Neutrophil (primary cell): ENCODE measurements around the gene GRID2IP.

ENCODE experiments used
- H3K27ac ChIP-seq: fragments of 200-600 bp; sonication (generic); 2 replicates; pipeline ENCODE4 v1.5.1; 2016; ENCODE audit warnings: mild to moderate bottlenecking, moderate library complexity
- H3K27me3 ChIP-seq: fragments of 200-600 bp; sonication (generic); 2 replicates; pipeline ENCODE4 v1.6.0; 2016; ENCODE audit warnings: mild to moderate bottlenecking
- H3K36me3 ChIP-seq: fragments of 200-600 bp; sonication (generic); 2 replicates; pipeline ENCODE4 v1.5.1; 2017
- H3K4me1 ChIP-seq, 2 experiments: fragments of 200-600 bp in 1 of 2; sonication (generic) in 1 of 2; 1 replicate in 1 of 2; 2 replicates in 1 of 2; pipeline versions ENCODE4 v1.5.1 to v1.6.1; 2013 to 2016; ENCODE audit warnings: low read depth in 1 of 2, low read length in 1 of 2, mild to moderate bottlenecking in 1 of 2, moderate library complexity in 1 of 2; ENCODE audit not compliant: control insufficient read depth in 1 of 2, insufficient read depth in 1 of 2
- H3K4me3 ChIP-seq, 2 experiments: fragments of 200-600 bp in 1 of 2; sonication (generic) in 1 of 2; 1 replicate in 1 of 2; 2 replicates in 1 of 2; pipeline ENCODE4 v1.5.1; 2013 to 2016; ENCODE audit warnings: low read depth in 1 of 2, low read length in 1 of 2, mild to moderate bottlenecking in 1 of 2, moderate library complexity in 1 of 2
- H3K9me3 ChIP-seq: fragments of 200-600 bp; sonication (generic); 2 replicates; pipeline ENCODE4 v1.5.1; 2016
- CTCF ChIP-seq: fragments of 200-600 bp; sonication (generic); IDR thresholded peaks from 2 replicates; pipeline ENCODE4 v1.5.1; 2016; ENCODE audit warnings: antibody characterized with exemption

Gene GRID2IP

GRCh38 chr7:6486438-6487183, 64.7 kb downstream of the GRID2IP start:
- Histone ChIP-seq H3K36me3 (no peaks in the 10 kb centered on the region), H3K9me3 (no peaks in the 10 kb centered on the region), H3K4me3 (no peak overlapping the region), H3K27me3 (no peaks in the 10 kb centered on the region), H3K27ac (no peak overlapping the region), H3K4me1 (peaks cover 18 to 20% of the 10 kb centered on the region in 2 experiments)
- no peak for TF ChIP-seq CTCF

- peak overlapping the region; percentile 82 to 83 for H3K4me3 ChIP-seq
- no peak for TF ChIP-seq CTCF
- no peaks in the 10 kb centered on the region for H3K9me3 ChIP-seq
- H3K36me3 ChIP-seq = no peaks in the 10 kb centered on the region
- peaks cover 18 to 20% of the 10 kb centered on the region in 2 experiments for H3K4me1 ChIP-seq
- no peaks in the 10 kb centered on the region for H3K27me3 ChIP-seq
- H3K27ac ChIP-seq = peak overlapping the region; percentile 92
These were observed 68.5 kb downstream of the GRID2IP start for GRCh38 chr7:6482743-6483119.

- peaks cover 18 to 20% of the 10 kb centered on the region in 2 experiments for H3K4me1 ChIP-seq
- H3K4me3 ChIP-seq = no peak overlapping the region
- H3K36me3 ChIP-seq = no peaks in the 10 kb centered on the region
- no peaks in the 10 kb centered on the region for H3K9me3 ChIP-seq
- H3K27ac ChIP-seq = no peak overlapping the region
- H3K27me3 ChIP-seq = no peaks in the 10 kb centered on the region
- no peak for TF ChIP-seq CTCF
These were observed 69.0 kb downstream of the GRID2IP start for GRCh38 chr7:6482307-6482706.

GRCh38 chr7:6481445-6481844, 69.8 kb downstream of the GRID2IP start:
- TF ChIP-seq CTCF = no peak
- Histone ChIP-seq H3K9me3 (no peaks in the 10 kb centered on the region), H3K27me3 (no peaks in the 10 kb centered on the region), H3K4me3 (no peak overlapping the region), H3K36me3 (no peaks in the 10 kb centered on the region), H3K4me1 (peaks cover 23 to 24% of the 10 kb centered on the region in 2 experiments), H3K27ac (no peak overlapping the region)

GRCh38 chr7:6480323-6480660, 71.0 kb downstream of the GRID2IP start:
- H3K27me3 ChIP-seq = no peaks in the 10 kb centered on the region
- no peaks in the 10 kb centered on the region for H3K36me3 ChIP-seq
- H3K4me1 ChIP-seq = peaks cover 24 to 27% of the 10 kb centered on the region in 2 experiments
- H3K27ac ChIP-seq = no peak overlapping the region
- no peak overlapping the region for H3K4me3 ChIP-seq
- no peaks in the 10 kb centered on the region for H3K9me3 ChIP-seq
- no peak for TF ChIP-seq CTCF
